Measurements from ENCODE around the gene SP3.

The SP3 gene

DNA sequence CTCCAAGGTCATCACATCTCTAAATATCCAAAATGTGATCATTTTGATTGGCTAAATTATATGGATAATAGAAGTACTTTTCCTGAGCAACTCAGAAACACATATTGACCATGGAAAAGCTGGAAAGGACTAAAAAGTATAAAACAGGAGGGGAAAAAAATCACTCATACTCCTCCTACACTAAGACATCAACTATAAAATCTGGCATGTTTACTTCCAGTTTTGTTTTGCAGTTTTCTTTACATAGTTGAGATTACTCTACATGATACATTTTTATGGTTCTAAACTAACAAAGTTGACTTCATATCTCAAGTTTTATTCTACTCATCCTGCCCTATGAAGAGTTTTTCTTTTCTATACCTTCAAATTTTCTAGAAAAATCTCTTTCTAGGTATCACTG, 46.0 kb upstream of the SP3 start:
- TF ChIP-seq, protein P1, sequence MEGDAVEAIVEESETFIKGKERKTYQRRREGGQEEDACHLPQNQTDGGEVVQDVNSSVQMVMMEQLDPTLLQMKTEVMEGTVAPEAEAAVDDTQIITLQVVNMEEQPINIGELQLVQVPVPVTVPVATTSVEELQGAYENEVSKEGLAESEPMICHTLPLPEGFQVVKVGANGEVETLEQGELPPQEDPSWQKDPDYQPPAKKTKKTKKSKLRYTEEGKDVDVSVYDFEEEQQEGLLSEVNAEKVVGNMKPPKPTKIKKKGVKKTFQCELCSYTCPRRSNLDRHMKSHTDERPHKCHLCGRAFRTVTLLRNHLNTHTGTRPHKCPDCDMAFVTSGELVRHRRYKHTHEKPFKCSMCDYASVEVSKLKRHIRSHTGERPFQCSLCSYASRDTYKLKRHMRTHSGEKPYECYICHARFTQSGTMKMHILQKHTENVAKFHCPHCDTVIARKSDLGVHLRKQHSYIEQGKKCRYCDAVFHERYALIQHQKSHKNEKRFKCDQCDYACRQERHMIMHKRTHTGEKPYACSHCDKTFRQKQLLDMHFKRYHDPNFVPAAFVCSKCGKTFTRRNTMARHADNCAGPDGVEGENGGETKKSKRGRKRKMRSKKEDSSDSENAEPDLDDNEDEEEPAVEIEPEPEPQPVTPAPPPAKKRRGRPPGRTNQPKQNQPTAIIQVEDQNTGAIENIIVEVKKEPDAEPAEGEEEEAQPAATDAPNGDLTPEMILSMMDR (conservative IDR thresholded peaks at IDR 0.05; ENCODE audit: low read length): no peak
- H3K4me3 ChIP-seq (ENCODE audit: low read length): no peak overlapping the region
- DNase-seq (ENCODE audit: low read depth): no peak

DNA sequence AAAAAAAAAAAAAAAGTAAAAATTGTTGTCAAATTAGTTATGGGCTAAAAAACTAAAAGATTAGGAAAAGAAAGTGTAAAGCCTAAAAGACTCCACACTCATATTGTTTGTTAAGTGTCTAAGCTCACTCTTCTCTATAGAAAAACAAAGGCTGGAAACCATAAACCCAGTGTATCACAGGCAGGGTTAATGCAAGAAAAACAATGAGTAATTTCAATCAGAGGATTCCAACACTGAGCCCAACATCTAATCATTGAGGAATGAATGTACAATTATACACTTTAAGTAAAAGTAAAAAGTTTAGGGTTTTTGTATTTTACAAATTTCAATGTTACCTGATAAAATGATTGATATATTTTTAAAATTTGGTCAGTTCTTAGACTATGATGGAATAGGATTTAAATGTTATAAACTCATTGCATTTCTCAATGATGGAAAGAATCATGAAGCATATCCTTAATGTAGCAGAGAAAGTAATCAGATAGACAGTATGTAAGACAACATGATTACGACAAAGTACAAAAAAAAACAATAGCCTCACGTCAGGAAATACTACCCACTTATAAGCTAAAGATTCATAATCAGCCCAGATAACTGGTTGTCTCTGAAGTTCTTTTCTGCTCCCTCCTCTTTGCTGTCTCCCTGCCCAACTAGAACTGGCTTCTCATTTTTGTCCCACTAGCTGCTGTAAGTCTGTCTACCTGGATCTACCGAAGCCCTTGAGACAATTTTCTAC, 44.5 kb upstream of the SP3 start:
- no peak for DNase-seq (ENCODE audit: low read depth)
- TF ChIP-seq, protein P1 (conservative IDR thresholded peaks at IDR 0.05; ENCODE audit: low read length): no peak
- no peak overlapping the region for H3K4me3 ChIP-seq (ENCODE audit: low read length)

DNA sequence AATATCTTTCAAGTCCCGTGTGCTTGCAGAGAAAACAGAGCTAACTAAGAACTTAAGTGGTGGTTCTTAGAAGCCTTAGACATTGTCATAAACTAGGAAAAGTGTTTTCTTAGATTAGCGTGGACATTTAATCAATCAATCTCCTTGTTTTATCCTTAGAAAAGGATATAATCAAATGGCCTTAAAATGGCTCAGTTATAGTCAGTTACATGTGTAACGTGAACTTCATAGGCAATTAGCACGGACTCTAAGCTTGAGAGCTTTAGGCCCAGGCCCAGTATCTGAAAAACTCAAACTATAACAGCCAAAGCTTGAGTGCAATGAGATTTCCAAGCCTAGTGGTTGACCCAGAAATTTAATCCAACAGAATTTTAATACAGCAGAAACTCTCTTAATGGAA, 43.5 kb upstream of the SP3 start:
- TF ChIP-seq, protein P1 (conservative IDR thresholded peaks at IDR 0.05; ENCODE audit: low read length): no peak
- DNase-seq (ENCODE audit: low read depth): no peak
- H3K4me3 ChIP-seq (ENCODE audit: low read length): no peak overlapping the region

DNA sequence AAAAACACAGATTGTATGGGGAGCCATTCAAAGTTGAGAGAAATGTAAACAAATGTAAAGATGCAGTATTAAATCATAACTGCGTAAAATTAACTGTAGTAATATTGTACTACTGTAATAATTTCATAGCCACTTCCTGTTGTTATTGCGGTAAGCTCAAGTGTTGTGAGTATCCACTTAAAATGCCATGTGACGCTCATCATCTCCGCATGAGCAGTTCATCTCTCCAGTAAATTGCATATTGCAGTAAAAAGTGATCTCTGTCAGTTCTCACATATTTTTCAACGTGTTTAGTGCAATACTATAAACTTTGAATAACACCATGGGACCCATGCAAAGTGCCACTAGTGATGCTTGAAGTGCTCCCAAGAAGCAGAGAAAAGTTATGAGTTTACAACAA, 41.8 kb upstream of the SP3 start:
- TF ChIP-seq, protein P1 (conservative IDR thresholded peaks at IDR 0.05; ENCODE audit: low read length): no peak
- DNase-seq (ENCODE audit: low read depth): no peak
- no peak overlapping the region for H3K4me3 ChIP-seq (ENCODE audit: low read length)

DNA sequence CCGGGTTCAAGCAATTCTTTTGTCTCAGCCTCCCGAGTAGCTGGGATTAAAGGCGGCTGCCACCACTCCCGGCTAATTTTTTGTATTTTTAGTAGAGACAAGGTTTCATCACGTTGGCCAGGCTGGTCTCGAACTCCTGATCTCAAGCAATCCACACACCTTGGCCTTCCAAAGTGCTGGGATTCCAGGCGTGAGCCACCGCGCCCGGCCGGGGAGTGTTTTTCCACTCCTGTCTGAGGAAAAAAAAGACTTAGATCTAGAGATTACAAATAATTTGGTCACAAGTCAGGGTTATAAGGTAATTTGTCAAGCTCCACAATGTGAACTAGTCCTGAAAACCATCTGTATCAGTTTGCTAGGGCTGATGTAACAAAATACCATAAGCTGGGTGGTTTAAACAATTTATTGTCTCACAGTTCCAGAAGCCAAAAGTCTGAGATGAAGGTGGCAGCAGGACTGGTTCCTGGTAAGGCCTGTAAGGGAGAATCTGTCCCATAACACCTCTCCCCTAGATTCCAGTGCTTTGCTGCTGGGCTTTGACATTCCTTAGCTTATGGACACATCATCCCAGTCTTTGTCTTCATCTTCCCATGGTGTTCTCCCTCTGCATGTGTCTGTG, 40.7 kb upstream of the SP3 start:
- TF ChIP-seq, protein P1 (conservative IDR thresholded peaks at IDR 0.05; ENCODE audit: low read length): no peak
- no peak for DNase-seq (ENCODE audit: low read depth)
- H3K4me3 ChIP-seq (ENCODE audit: low read length): no peak overlapping the region

DNA sequence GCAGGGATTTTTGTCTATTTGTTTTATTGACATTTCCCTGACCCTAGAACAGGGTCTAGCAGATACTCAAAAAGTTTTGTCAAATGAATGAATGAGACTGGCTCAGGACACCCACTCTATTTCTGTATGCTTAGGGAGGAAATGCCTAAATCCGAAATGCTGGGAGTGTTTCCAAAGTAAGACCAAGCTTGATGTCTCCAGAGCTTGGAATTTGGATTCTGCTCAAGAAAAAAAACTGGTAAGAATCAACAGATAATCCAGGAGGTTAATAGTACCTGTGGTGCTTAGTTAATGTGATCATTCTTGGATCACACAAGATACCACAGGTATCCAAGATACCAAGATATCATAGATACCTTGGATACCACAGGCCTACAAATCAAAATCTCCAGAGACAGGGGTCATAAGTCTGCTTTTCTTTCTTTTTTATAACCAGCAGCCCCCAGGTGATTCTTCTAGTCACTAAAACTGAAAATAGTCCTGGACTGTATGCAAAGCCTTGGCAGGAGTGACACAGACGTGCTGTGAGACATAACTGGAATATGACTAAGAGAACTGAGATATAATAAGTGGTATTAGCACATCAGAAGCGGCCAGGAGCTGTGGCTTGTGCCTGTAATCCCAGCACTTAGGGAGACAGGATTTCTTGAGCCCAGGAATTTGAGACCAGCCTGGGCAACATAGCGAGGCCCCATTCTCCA, 39.9 kb upstream of the SP3 start:
- DNase-seq (ENCODE audit: low read depth): peak; percentile 82
- TF ChIP-seq, protein P1 (conservative IDR thresholded peaks at IDR 0.05; ENCODE audit: low read length): no peak
- H3K4me3 ChIP-seq (ENCODE audit: low read length): no peak overlapping the region

Data from AG10803 (cell line).